Neural cell (in vitro differentiated cells): ENCODE measurements around the gene RAB6A. TPM values are rescaled to one million over a fixed set of nuclear protein-coding genes. Genes with fewer than 3 reads are reported as not detected.

ENCODE experiments used
- H2AFZ ChIP-seq: fragments of 200-600, 300-800 bp; sonication (generic), shearing (Covaris generic); 2 replicates; pipeline ENCODE4 v1.6.0; 2014; ENCODE audit warnings: low read depth, mild to moderate bottlenecking, antibody characterized with exemption, low read length, moderate library complexity
- H3F3A ChIP-seq: fragments of 200-600 bp; shearing (Covaris generic); 2 replicates; pipeline ENCODE4 v1.6.1; 2016; ENCODE audit warnings: mild to moderate bottlenecking, moderate library complexity, mixed read lengths, antibody characterized with exemption, low read length; ENCODE audit not compliant: insufficient read depth, poor library complexity, severe bottlenecking
- H3K27ac ChIP-seq: fragments of 200-600, 300-800 bp; sonication (generic), shearing (Covaris generic); 2 replicates; pipeline ENCODE4 v1.5.1; 2014; ENCODE audit warnings: mild to moderate bottlenecking, low read length, moderate library complexity
- H3K27me3 ChIP-seq: fragments of 300-800, 200-600 bp; sonication (generic), shearing (Covaris generic); 2 replicates; pipeline ENCODE4 v1.6.0; 2014; ENCODE audit warnings: mild to moderate bottlenecking, low read depth, low read length, moderate library complexity; ENCODE audit not compliant: insufficient read depth
- H3K36me3 ChIP-seq: fragments of 300-800, 200-600 bp; sonication (generic), shearing (Covaris generic); 2 replicates; pipeline ENCODE4 v1.5.1; 2014; ENCODE audit warnings: mild to moderate bottlenecking, antibody characterized with exemption, low read length, moderate library complexity; ENCODE audit not compliant: insufficient read depth
- H3K4me2 ChIP-seq: fragments of 300-800, 200-600 bp; sonication (generic), shearing (Covaris generic); 2 replicates; pipeline ENCODE4 v1.6.0; 2014; ENCODE audit warnings: mild to moderate bottlenecking, low read length
- H3K4me3 ChIP-seq: fragments of 300-800, 200-600 bp; sonication (generic), shearing (Covaris generic); 2 replicates; pipeline ENCODE4 v1.5.1; 2014; ENCODE audit warnings: mild to moderate bottlenecking, low read length, moderate library complexity
- H3K79me2 ChIP-seq: fragments of 200-600 bp; shearing (Covaris generic); replicated peaks from 2 replicates; pipeline ENCODE4 v1.6.0; 2014; ENCODE audit warnings: mild to moderate bottlenecking, low read length, moderate library complexity; ENCODE audit not compliant: insufficient read depth
- H3K9ac ChIP-seq: fragments of 300-800, 200-600 bp; sonication (generic), shearing (Covaris generic); 2 replicates; pipeline ENCODE4 v1.6.1; 2016; ENCODE audit warnings: mild to moderate bottlenecking, low read length, mixed read lengths
- H3K9me2 ChIP-seq: fragments of 200-600 bp; shearing (Covaris generic); 2 replicates; pipeline ENCODE4 v1.6.1; 2016; ENCODE audit warnings: mild to moderate bottlenecking, low read length, mixed read lengths; ENCODE audit not compliant: insufficient read depth
- H3K9me3 ChIP-seq: fragments of 200-600, 300-800 bp; sonication (generic), shearing (Covaris generic); 2 replicates; pipeline ENCODE4 v1.6.1; 2016; ENCODE audit warnings: mild to moderate bottlenecking, mixed run types, low read length, moderate library complexity, mixed read lengths
- H4K20me1 ChIP-seq: fragments of 200-600 bp; shearing (Covaris generic); 2 replicates; pipeline ENCODE4 v1.6.1; 2016; ENCODE audit warnings: mild to moderate bottlenecking, mixed run types; ENCODE audit not compliant: insufficient read depth
- CTCF ChIP-seq: fragments of 450-650 bp; IDR thresholded peaks from 2 replicates; pipeline ENCODE4 v1.5.1; 2014; ENCODE audit warnings: antibody characterized with exemption, mild to moderate bottlenecking, moderate library complexity; ENCODE audit not compliant: poor library complexity, severe bottlenecking
- EP300 ChIP-seq: fragments of 450-650 bp; conservative IDR thresholded peaks from 2 replicates; pipeline ENCODE4 v1.6.1; 2014; ENCODE audit warnings: antibody characterized with exemption, mild to moderate bottlenecking, moderate library complexity; ENCODE audit not compliant: poor library complexity, severe bottlenecking
- EZH2 ChIP-seq: fragments of 200-600, 300-800 bp; shearing (Covaris generic), sonication (generic); IDR thresholded peaks from 2 replicates; pipeline ENCODE4 v1.6.1; 2014; ENCODE audit warnings: antibody characterized with exemption, low read length, borderline replicate concordance, mild to moderate bottlenecking; ENCODE audit not compliant: insufficient read depth, poor library complexity, severe bottlenecking
- MXI1 ChIP-seq: fragments of 450-650 bp; conservative IDR thresholded peaks from 2 replicates; pipeline ENCODE4 v1.6.1; 2014; ENCODE audit warnings: antibody characterized with exemption, mild to moderate bottlenecking; ENCODE audit not compliant: poor library complexity, severe bottlenecking
- POLR2AphosphoS5 ChIP-seq: IDR thresholded peaks from 2 replicates; pipeline ENCODE4 v1.6.1; 2012
- RAD21 ChIP-seq: fragments of 450-650 bp; conservative IDR thresholded peaks from 2 replicates; pipeline ENCODE4 v1.6.1; 2014; ENCODE audit warnings: antibody characterized with exemption, mild to moderate bottlenecking, moderate library complexity
- REST ChIP-seq: IDR thresholded peaks from 2 replicates; pipeline ENCODE4 v1.6.1; 2012; ENCODE audit warnings: borderline replicate concordance
- SMC3 ChIP-seq: fragments of 450-650 bp; conservative IDR thresholded peaks from 2 replicates; pipeline ENCODE4 v1.6.1; 2014; ENCODE audit warnings: antibody characterized with exemption, mild to moderate bottlenecking, moderate library complexity; ENCODE audit not compliant: poor library complexity
- TAF1 ChIP-seq: IDR thresholded peaks from 2 replicates; pipeline ENCODE4 v1.6.1; 2012; ENCODE audit warnings: low read depth
- polyA plus RNA-seq: library from polyadenylated mRNA; depleted of rRNA; stranded (reverse); fragments of >200 nt; gene quantifications from 2 replicates; pipeline ENCODE4 v1.2.3, GENCODE V29; 2014

The RAB6A gene
- polyA plus RNA-seq, 1 donor from 2014 or later, result 155 TPM

- Histone ChIP-seq H2AFZ (no peak overlapping the region), H3K27me3 (no peaks in the 10 kb centered on the region), H3K4me2 (no peak overlapping the region), H3K27ac (no peak overlapping the region), H3K79me2 (peaks cover 7% of the 10 kb centered on the region), H3K9me2 (no peaks in the 10 kb centered on the region), H4K20me1 (no peaks in the 10 kb centered on the region), H3K9ac (no peak overlapping the region), H3K4me3 (no peak overlapping the region), H3K36me3 (no peaks in the 10 kb centered on the region), H3K9me3 (no peaks in the 10 kb centered on the region), H3F3A (no peaks in the 10 kb centered on the region)
- no peak for TF ChIP-seq REST
- TF ChIP-seq MXI1, result no peak
- TF ChIP-seq POLR2AphosphoS5, result no peak
- TF ChIP-seq SMC3, result no peak
- no peak for TF ChIP-seq RAD21
- no peak for TF ChIP-seq EP300
- no peak for TF ChIP-seq EZH2
- no peak for TF ChIP-seq CTCF
- no peak for TF ChIP-seq TAF1
Observed at GRCh38 chr11:73792584-73792983, 31.7 kb upstream of the RAB6A start.

- TF ChIP-seq REST (no peak), EZH2 (no peak), RAD21 (no peak), TAF1 (no peak), POLR2AphosphoS5 (no peak), SMC3 (no peak), EP300 (no peak), CTCF (no peak), MXI1 (no peak)
Observed at GRCh38 chr11:73789279-73789670, 28.4 kb upstream of the RAB6A start.

More at GRCh38 chr11:73789279-73789670, 28.4 kb upstream of the RAB6A start:
- Histone ChIP-seq H4K20me1 (no peaks in the 10 kb centered on the region), H3K9me3 (no peaks in the 10 kb centered on the region), H3K4me3 (peak overlapping the region; percentile 67), H3K27me3 (no peaks in the 10 kb centered on the region), H3K27ac (no peak overlapping the region), H3K36me3 (no peaks in the 10 kb centered on the region), H3K79me2 (peaks cover 7% of the 10 kb centered on the region), H3K4me2 (no peak overlapping the region), H3F3A (no peaks in the 10 kb centered on the region), H3K9ac (no peak overlapping the region), H3K9me2 (no peaks in the 10 kb centered on the region), H2AFZ (no peak overlapping the region)
